DOHH2 (cell line): ENCODE measurements around the gene PAX7.

Experiments used
- H3F3A ChIP-seq: fragments of 200-600 bp; sonication (generic), shearing (Covaris generic); 2 replicates; pipeline ENCODE4 v1.6.0; 2016; ENCODE audit warnings: antibody characterized with exemption, mild to moderate bottlenecking; ENCODE audit not compliant: control insufficient read depth, insufficient read depth
- H3K27ac ChIP-seq: fragments of 200-600 bp; sonication (generic); 2 replicates; pipeline ENCODE4 v1.5.1; 2014; ENCODE audit warnings: low read depth, mild to moderate bottlenecking, low read length, moderate library complexity
- H3K27me3 ChIP-seq: fragments of 200-600 bp; sonication (generic); 2 replicates; pipeline ENCODE4 v1.6.1; 2014; ENCODE audit warnings: mild to moderate bottlenecking, low read length, mixed read lengths; ENCODE audit not compliant: control insufficient read depth
- H3K36me3 ChIP-seq: fragments of 200-600 bp; sonication (generic); 2 replicates; pipeline ENCODE4 v1.6.1; 2014; ENCODE audit warnings: mild to moderate bottlenecking, low read length, moderate library complexity, mixed read lengths; ENCODE audit not compliant: control insufficient read depth
- H3K4me1 ChIP-seq: fragments of 200-600 bp; sonication (generic); 2 replicates; pipeline ENCODE4 v1.6.1; 2014; ENCODE audit warnings: mild to moderate bottlenecking, low read length, mixed read lengths; ENCODE audit not compliant: control insufficient read depth
- H3K4me2 ChIP-seq: fragments of 200-600 bp; sonication (generic); 2 replicates; pipeline ENCODE4 v1.6.0; 2014; ENCODE audit warnings: mild to moderate bottlenecking, low read length, moderate library complexity
- H3K4me3 ChIP-seq: fragments of 200-600 bp; sonication (generic); 2 replicates; pipeline ENCODE4 v1.5.1; 2014; ENCODE audit warnings: mild to moderate bottlenecking, low read length, mixed read lengths
- H3K79me2 ChIP-seq: fragments of 200-600 bp; sonication (generic); 2 replicates; pipeline ENCODE4 v1.6.1; 2014; ENCODE audit warnings: mild to moderate bottlenecking, low read length, mixed read lengths; ENCODE audit not compliant: control insufficient read depth
- H3K9me2 ChIP-seq: fragments of 200-600 bp; sonication (generic); replicated peaks from 2 replicates; pipeline ENCODE4 v1.6.1; 2014; ENCODE audit warnings: mild to moderate bottlenecking, low read length, mixed read lengths; ENCODE audit not compliant: control insufficient read depth
- H3K9me3 ChIP-seq: fragments of 200-600 bp; sonication (generic); 2 replicates; pipeline ENCODE4 v1.6.1; 2014; ENCODE audit warnings: antibody characterized with exemption, low read length, mixed read lengths; ENCODE audit not compliant: control insufficient read depth, insufficient read depth
- H4K20me1 ChIP-seq: fragments of 200-600 bp; sonication (generic); 2 replicates; pipeline ENCODE4 v1.6.0; 2014; ENCODE audit warnings: low read depth, mild to moderate bottlenecking, antibody characterized with exemption, low read length, moderate library complexity; ENCODE audit not compliant: control insufficient read depth, insufficient read depth
- EZH2phosphoT487 ChIP-seq: fragments of 200-600 bp; sonication (generic); IDR thresholded peaks from 2 replicates; pipeline ENCODE4 v1.6.1; 2017; ENCODE audit warnings: borderline replicate concordance, mild to moderate bottlenecking, antibody characterized with exemption, low read length, moderate library complexity, mixed read lengths
- TF ChIP-seq, protein P1 (sequence below): fragments of 200-600 bp; sonication (generic); IDR thresholded peaks from one replicate; pipeline ENCODE4 v1.5.1; 2014; ENCODE audit warnings: antibody characterized with exemption, mild to moderate bottlenecking, low read depth, low read length; ENCODE audit not compliant: poor library complexity, severe bottlenecking

Gene PAX7

DNA sequence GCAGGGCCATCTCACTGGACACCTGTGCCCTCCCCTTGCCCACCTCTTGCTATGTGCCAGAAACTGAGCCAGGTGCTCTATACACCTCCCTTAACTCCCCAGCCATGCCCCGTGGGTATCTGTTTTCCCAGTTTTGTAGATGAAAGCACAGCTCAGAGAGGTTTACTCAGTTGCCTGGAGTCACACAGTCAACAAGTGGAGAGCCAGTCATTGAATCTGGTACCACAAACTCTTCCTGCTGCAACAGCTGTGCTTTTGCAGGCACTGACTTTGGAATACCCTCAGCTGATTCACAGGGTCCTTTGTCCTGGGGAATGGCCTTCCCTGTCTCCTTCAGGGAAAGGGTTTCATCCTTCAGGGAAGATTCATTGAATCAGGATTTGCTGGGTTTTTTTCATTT is 22.1 kb downstream of the PAX7 start:
- H4K20me1 ChIP-seq: no peaks in the 10 kb centered on the region
- H3K79me2 ChIP-seq: no peaks in the 10 kb centered on the region
- no peaks in the 10 kb centered on the region for H3K9me3 ChIP-seq
- no peak overlapping the region for H3K4me3 ChIP-seq
- H3F3A ChIP-seq: no peaks in the 10 kb centered on the region
- H3K4me2 ChIP-seq: no peak overlapping the region
- peaks cover 5% of the 10 kb centered on the region for H3K4me1 ChIP-seq
- peaks cover 46% of the 10 kb centered on the region for H3K27me3 ChIP-seq
- H3K9me2 ChIP-seq: no peaks in the 10 kb centered on the region
- no peak overlapping the region for H3K27ac ChIP-seq
- no peaks in the 10 kb centered on the region for H3K36me3 ChIP-seq
- no peak for TF ChIP-seq EZH2phosphoT487
- TF ChIP-seq, protein P1, sequence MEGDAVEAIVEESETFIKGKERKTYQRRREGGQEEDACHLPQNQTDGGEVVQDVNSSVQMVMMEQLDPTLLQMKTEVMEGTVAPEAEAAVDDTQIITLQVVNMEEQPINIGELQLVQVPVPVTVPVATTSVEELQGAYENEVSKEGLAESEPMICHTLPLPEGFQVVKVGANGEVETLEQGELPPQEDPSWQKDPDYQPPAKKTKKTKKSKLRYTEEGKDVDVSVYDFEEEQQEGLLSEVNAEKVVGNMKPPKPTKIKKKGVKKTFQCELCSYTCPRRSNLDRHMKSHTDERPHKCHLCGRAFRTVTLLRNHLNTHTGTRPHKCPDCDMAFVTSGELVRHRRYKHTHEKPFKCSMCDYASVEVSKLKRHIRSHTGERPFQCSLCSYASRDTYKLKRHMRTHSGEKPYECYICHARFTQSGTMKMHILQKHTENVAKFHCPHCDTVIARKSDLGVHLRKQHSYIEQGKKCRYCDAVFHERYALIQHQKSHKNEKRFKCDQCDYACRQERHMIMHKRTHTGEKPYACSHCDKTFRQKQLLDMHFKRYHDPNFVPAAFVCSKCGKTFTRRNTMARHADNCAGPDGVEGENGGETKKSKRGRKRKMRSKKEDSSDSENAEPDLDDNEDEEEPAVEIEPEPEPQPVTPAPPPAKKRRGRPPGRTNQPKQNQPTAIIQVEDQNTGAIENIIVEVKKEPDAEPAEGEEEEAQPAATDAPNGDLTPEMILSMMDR: no peak

DNA sequence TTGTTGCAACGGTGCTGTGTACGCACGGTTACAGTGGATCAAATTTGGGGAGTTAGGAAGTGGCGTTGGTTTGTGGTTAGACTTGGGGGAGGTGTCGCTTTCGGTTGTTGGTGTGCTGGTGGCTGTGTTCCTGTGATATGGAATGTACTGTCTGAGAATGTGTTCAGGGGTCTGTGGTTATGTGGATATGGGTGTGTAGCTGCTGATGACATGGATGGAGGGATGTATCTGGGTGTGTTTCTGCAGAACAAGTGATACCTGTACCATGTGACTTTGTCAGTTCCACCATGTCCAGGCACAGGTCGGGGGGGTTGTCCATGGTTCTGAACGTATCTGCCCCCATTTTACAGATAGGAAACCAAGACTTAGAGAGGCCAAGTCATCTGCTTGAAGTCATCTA is 22.7 kb downstream of the PAX7 start:
- H4K20me1 ChIP-seq: no peaks in the 10 kb centered on the region
- TF ChIP-seq, protein P1: no peak
- TF ChIP-seq EZH2phosphoT487: no peak
- no peaks in the 10 kb centered on the region for H3K36me3 ChIP-seq
- H3K9me2 ChIP-seq: no peaks in the 10 kb centered on the region
- no peaks in the 10 kb centered on the region for H3K79me2 ChIP-seq
- H3K4me1 ChIP-seq: peaks cover 5% of the 10 kb centered on the region
- no peak overlapping the region for H3K4me3 ChIP-seq
- peaks cover 43% of the 10 kb centered on the region for H3K27me3 ChIP-seq
- no peaks in the 10 kb centered on the region for H3K9me3 ChIP-seq
- no peak overlapping the region for H3K27ac ChIP-seq
- H3K4me2 ChIP-seq: no peak overlapping the region
- H3F3A ChIP-seq: no peaks in the 10 kb centered on the region

DNA sequence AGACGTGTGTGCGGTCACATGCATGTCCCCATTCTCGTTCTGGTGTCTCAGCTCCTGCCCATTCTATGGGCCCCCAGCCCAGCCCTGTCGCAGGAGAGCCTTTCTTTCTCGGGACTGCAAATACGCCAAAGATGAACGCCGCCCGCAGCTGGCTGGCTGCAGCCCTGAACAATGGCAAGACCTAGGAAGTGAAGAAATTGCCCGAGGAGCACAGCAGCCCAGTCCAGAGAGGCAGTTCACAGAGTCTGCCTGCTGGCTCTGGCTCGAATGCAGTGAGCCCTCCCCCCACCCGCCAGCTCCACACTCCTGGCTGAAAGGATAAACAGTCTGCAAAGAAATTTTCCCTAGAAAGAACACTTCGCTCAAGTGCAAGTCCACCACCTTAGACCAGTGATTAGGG is 23.3 kb downstream of the PAX7 start:
- TF ChIP-seq EZH2phosphoT487: no peak
- TF ChIP-seq, protein P1: no peak
- Histone ChIP-seq H3K4me3 (no peak overlapping the region), H3K27me3 (peaks cover 44% of the 10 kb centered on the region), H3F3A (no peaks in the 10 kb centered on the region), H3K9me2 (no peaks in the 10 kb centered on the region), H3K4me2 (no peak overlapping the region), H3K4me1 (peaks cover 5% of the 10 kb centered on the region), H3K79me2 (no peaks in the 10 kb centered on the region), H3K27ac (no peak overlapping the region), H4K20me1 (no peaks in the 10 kb centered on the region), H3K9me3 (no peaks in the 10 kb centered on the region), H3K36me3 (no peaks in the 10 kb centered on the region)

DNA sequence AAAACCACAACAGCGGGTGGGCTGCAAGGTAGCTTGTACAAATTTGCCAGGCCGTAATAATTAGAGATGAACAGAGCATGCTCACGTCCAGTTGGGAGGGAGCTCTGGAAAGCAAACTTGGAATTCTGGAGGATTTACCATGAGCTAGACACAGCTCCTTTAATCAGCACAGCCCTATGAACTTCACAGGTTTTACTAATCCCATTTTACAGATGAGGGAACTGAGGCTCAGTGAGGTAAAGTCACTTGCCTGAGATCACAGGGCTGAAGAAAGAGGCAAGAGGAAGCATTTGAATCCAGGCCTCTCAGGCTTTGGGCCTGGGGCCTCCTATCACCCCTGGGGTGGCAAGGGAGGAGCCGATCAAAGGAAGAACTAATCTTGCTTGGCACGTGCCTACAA is 24.0 kb downstream of the PAX7 start:
- Histone ChIP-seq H3K27ac (no peak overlapping the region), H3K9me3 (no peaks in the 10 kb centered on the region), H3F3A (no peaks in the 10 kb centered on the region), H3K4me3 (no peak overlapping the region), H3K4me1 (peaks cover 5% of the 10 kb centered on the region), H3K4me2 (no peak overlapping the region), H3K79me2 (no peaks in the 10 kb centered on the region), H3K27me3 (peaks cover 41% of the 10 kb centered on the region), H4K20me1 (no peaks in the 10 kb centered on the region), H3K36me3 (no peaks in the 10 kb centered on the region), H3K9me2 (no peaks in the 10 kb centered on the region)
- no peak for TF ChIP-seq EZH2phosphoT487
- TF ChIP-seq, protein P1: no peak
